A673 (cell line): ENCODE results near the gene DYNC1LI2.

Source experiments
- CTCF ChIP-seq: fragments of 300-800, 200-600 bp; sonication (generic); conservative IDR thresholded peaks from 2 replicates; pipeline ENCODE4 v1.5.1; 2017; ENCODE audit warnings: low read depth, mild to moderate bottlenecking, antibody characterized with exemption, low read length, moderate library complexity, mixed read lengths
- EZH2 ChIP-seq: fragments of 200-600 bp; sonication (generic); IDR thresholded peaks from 2 replicates; pipeline ENCODE4 v1.6.1; 2017; ENCODE audit warnings: borderline replicate concordance, low read depth, mild to moderate bottlenecking, mixed read lengths, antibody characterized with exemption, low read length; ENCODE audit not compliant: poor library complexity, severe bottlenecking

GRCh38 chr16:66693149-66693548, 58.3 kb downstream of the DYNC1LI2 start:
- TF ChIP-seq CTCF (no peak), EZH2 (no peak)
